KOPT-K1 (cell line): Measurements from ENCODE around the gene ALDH1A1.
"Not testable (repeated sequence)": the region's sequence is repeated elsewhere in the genome, so short reads cannot be mapped to it uniquely, and the experiment has no call there.

Experiments
- H3K27ac ChIP-seq: fragments of 200-600 bp; sonication (generic); 2 replicates; pipeline ENCODE4 v1.5.1; 2016; ENCODE audit warnings: antibody characterized with exemption, mild to moderate bottlenecking, low read depth, low read length; ENCODE audit not compliant: poor library complexity, severe bottlenecking
- H3K36me3 ChIP-seq: fragments of 200-600 bp; sonication (generic); 2 replicates; pipeline ENCODE4 v1.5.1; 2017; ENCODE audit warnings: antibody characterized with exemption, mild to moderate bottlenecking, low read length, moderate library complexity; ENCODE audit not compliant: insufficient read depth
- H3K9me3 ChIP-seq: fragments of 200-600 bp; sonication (generic); 2 replicates; pipeline ENCODE4 v1.5.1; 2017; ENCODE audit warnings: antibody characterized with exemption, low read length, mild to moderate bottlenecking; ENCODE audit not compliant: insufficient read depth, poor library complexity, severe bottlenecking

ALDH1A1 gene

GRCh38 chr9:72888067-72888466 is 64.8 kb downstream of the ALDH1A1 start:
- Histone ChIP-seq H3K36me3 (no peaks in the 10 kb centered on the region), H3K9me3 (no peaks in the 10 kb centered on the region), H3K27ac (no peak overlapping the region)

DNA sequence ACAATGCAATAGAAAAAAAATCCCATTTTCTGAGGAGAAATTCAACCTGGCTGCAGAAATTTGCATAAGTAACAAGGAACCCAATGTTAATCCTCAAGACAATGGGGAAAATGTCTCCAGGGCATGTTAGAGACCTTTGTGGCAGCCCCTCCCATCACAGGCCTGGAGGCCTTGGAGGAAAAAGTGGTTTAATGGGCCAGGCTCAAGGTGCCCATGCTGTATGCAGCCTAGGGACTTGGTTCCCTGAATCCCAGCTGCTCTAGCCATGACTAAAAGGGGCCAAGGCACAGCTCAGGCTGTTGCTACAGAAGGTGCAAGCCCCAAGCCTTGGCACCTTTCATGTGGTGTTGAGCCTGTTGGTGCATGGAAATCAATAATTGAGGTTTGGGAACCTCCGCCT is 66.5 kb downstream of the ALDH1A1 start:
- H3K9me3 ChIP-seq = no peaks in the 10 kb centered on the region
- H3K36me3 ChIP-seq = no peaks in the 10 kb centered on the region
- H3K27ac ChIP-seq = no peak overlapping the region

GRCh38 chr9:72884508-72884907 is 68.3 kb downstream of the ALDH1A1 start:
- no peak overlapping the region for H3K27ac ChIP-seq
- H3K9me3 ChIP-seq = no peaks in the 10 kb centered on the region
- no peaks in the 10 kb centered on the region for H3K36me3 ChIP-seq

DNA sequence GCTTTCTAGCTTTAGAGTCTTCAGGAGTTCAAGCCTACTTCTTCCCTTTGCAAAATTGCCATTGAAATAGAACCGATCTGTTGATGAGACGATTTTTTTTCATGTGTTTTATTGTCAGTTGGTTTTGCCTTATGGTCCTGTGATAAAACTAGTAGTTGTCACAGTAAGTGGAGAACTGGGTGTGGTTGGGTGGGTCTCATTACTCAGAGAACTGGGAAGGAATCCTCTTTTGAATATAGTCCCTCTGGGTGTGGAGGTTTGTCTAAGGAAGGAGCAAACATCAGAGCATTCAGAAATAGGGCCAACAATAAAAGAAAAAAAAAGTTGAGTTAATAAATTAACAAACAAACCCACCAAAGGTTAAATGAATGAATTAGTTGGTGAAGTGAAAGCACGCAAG is 69.0 kb downstream of the ALDH1A1 start:
- Histone ChIP-seq H3K36me3 (no peaks in the 10 kb centered on the region), H3K27ac (no peak overlapping the region), H3K9me3 (no peaks in the 10 kb centered on the region)

GRCh38 chr9:72882117-72882775 is 70.6 kb downstream of the ALDH1A1 start:
- Histone ChIP-seq H3K9me3 (no peaks in the 10 kb centered on the region), H3K36me3 (no peaks in the 10 kb centered on the region), H3K27ac (no peak overlapping the region)

GRCh38 chr9:72880821-72881220 is 72.0 kb downstream of the ALDH1A1 start:
- H3K9me3 ChIP-seq = no peaks in the 10 kb centered on the region
- H3K27ac ChIP-seq = no peak overlapping the region

GRCh38 chr9:72875221-72875620 is 77.6 kb downstream of the ALDH1A1 start:
- Histone ChIP-seq H3K36me3 (no peaks in the 10 kb centered on the region), H3K27ac (no peak overlapping the region)

More at GRCh38 chr9:72880821-72881220, 72.0 kb downstream of the ALDH1A1 start:
- H3K36me3 ChIP-seq = no peaks in the 10 kb centered on the region

DNA sequence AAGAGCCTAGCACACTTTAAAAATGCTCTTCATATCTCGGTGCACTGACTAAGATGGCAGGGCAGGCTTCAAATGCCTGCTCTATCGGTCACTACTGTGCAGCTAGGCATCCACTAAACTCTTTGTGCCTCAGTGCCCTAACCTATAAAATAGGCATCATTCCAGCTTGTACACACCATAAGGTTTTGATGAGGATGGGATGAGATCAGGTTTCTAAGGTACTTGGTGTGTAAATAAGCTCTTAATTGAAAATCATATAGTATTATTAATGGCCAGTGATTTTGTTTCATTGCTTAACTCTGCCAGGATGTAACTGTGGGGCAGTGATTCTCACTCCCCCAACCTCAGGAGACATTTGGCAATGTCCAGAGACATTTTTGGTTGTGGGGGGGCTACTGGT is 78.5 kb downstream of the ALDH1A1 start:
- H3K27ac ChIP-seq = no peak overlapping the region
- H3K36me3 ChIP-seq = no peaks in the 10 kb centered on the region
- no peaks in the 10 kb centered on the region for H3K9me3 ChIP-seq

More at GRCh38 chr9:72875221-72875620, 77.6 kb downstream of the ALDH1A1 start:
- H3K9me3 ChIP-seq = no peaks in the 10 kb centered on the region

- Histone ChIP-seq H3K36me3 (no peaks in the 10 kb centered on the region), H3K27ac (no peak overlapping the region), H3K9me3 (no peaks in the 10 kb centered on the region)
Observed at GRCh38 chr9:72873456-72873855, 79.4 kb downstream of the ALDH1A1 start.

GRCh38 chr9:72872718-72873117 is 80.1 kb downstream of the ALDH1A1 start:
- Histone ChIP-seq H3K36me3 (no peaks in the 10 kb centered on the region), H3K9me3 (no peaks in the 10 kb centered on the region), H3K27ac (no peak overlapping the region)

- no peak overlapping the region for H3K27ac ChIP-seq
- H3K36me3 ChIP-seq = no peaks in the 10 kb centered on the region
Observed at GRCh38 chr9:72871685-72872084, 81.2 kb downstream of the ALDH1A1 start.

GRCh38 chr9:72864327-72864726 is 88.5 kb downstream of the ALDH1A1 start:
- no peak overlapping the region for H3K27ac ChIP-seq
- no peaks in the 10 kb centered on the region for H3K9me3 ChIP-seq
- no peaks in the 10 kb centered on the region for H3K36me3 ChIP-seq

More at GRCh38 chr9:72871685-72872084, 81.2 kb downstream of the ALDH1A1 start:
- no peaks in the 10 kb centered on the region for H3K9me3 ChIP-seq

DNA sequence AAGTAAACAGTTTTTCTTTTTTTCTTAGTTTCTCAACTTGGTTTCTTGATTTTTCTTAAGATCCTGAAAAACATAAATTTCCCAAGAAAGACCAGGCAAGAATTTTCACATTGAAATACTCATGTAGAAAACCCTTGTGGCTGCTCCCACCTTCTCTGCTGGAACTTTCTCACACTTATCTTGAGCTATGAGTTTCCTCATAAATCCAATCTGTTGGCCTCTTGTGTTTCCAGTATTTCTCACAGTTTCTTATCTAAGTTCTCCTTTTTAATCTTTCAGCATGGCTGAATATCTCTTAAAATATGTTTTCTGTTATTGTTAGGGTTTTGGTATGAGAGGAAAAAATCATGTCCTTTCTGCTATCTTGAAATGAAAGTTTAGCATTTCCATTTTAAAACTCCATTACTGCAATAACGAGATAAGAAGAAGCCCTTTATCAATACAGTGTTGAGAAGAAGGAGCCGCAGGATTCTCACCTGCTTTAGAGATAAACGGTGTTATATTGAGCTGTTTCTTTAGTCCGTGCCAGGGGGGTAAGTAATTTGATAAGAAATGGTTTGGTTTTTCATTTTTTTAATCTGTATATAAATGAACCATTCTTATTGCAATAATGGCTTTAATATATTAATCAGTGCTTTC is 89.3 kb downstream of the ALDH1A1 start:
- no peaks in the 10 kb centered on the region for H3K9me3 ChIP-seq

DNA sequence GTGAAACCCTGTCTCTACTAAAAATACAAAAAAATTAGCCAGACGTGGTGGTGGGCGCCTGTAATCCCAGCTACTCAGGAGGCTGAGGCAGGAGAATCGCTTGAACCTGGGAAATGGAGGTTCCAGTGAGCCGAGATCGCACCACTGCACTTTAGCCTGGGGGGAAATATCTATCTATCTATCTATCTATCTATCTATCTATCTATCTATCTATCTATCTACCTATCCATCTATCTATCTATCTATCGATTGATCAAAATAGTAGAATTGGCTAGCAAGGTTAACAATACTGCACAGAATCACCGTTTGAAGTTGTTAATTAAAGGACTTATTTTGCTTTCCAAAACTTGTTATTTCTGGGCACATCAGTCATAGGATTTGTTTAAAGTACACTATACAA is 90.1 kb downstream of the ALDH1A1 start:
- H3K36me3 ChIP-seq, H3K9me3 ChIP-seq, H3K27ac ChIP-seq: not testable (repeated sequence)

More for the DNA sequence above, 89.3 kb downstream of the ALDH1A1 start:
- Histone ChIP-seq H3K36me3 (no peaks in the 10 kb centered on the region), H3K27ac (no peak overlapping the region)

- Histone ChIP-seq H3K27ac (no peak overlapping the region), H3K9me3 (no peaks in the 10 kb centered on the region), H3K36me3 (no peaks in the 10 kb centered on the region)
Observed at GRCh38 chr9:72858089-72858912, 94.6 kb downstream of the ALDH1A1 start.
